HG03045 (cell line): Measurements from ENCODE around the gene AADAC.
"Not testable (repeated sequence)": the region's sequence is repeated elsewhere in the genome, so short reads cannot be mapped to it uniquely, and the experiment has no call there.

Experiments
- ATAC-seq: cut with Tn5 transposase; IDR thresholded peaks from one replicate; pipeline ENCODE4 v1.9.1; 2021; ENCODE audit warnings: mild to moderate bottlenecking, moderate library complexity; ENCODE audit not compliant: unreplicated experiment

The AADAC gene, protein sequence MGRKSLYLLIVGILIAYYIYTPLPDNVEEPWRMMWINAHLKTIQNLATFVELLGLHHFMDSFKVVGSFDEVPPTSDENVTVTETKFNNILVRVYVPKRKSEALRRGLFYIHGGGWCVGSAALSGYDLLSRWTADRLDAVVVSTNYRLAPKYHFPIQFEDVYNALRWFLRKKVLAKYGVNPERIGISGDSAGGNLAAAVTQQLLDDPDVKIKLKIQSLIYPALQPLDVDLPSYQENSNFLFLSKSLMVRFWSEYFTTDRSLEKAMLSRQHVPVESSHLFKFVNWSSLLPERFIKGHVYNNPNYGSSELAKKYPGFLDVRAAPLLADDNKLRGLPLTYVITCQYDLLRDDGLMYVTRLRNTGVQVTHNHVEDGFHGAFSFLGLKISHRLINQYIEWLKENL

DNA sequence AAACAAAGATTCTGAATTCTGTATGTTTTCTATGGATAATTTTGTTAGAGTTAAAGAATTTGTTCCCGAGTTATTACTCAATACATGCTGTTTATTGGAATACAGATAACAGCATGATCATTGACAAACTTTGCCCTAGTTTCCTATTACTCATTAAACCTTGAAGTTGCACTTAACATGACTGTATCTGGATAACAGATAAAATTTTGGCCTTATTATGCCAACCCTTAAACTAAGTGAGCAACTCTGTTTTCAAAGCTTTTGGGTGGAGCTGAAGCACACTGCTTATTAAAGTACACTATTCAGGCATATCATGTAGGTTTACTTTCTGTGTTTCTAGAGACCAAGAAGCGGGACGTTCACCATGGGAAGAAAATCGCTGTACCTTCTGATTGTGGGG is at the start of gene AADAC:
Gene AADAC, plus strand, starts transcription at position 318 of the 400 bp plus-strand sequence. Its CDS starts 47 bp downstream, at position 365.
- ATAC-seq: no peak

DNA sequence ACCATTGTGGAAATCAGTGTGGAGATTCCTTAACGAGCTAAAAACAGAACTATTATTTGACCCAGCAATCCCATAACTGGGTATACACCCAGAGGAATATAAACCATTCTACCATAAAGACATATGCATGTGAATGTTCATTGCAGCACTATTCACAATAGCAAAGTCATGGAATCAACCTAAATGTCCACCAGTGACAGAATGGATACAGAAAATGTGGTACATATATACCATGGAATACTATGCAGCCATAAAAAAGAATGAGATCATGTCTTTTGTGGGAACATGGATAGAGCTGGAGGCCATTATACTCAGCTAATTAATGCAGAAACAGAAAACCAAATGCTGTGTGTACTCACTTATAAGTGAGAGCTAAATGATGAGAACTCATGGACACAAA is 49.2 kb upstream of the AADAC start:
- ATAC-seq: not testable (repeated sequence)

DNA sequence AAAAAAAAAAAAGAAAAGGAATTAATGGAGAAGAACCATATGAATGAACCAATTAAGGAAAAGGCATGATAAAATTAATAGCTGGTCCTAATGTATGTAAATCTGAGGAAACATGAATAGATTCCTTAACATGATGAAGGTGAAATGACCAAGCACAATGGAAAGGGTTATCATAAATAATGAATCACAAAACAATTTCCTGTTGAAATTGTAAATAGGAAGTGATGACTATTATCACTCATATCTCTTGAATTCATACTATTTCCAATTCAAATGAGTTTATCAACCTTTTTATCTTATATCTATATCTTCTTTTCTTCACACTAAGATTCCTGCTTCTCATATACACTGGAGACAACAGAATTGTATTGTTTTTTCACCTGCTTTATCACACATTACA is 48.2 kb upstream of the AADAC start:
- no peak for ATAC-seq

DNA sequence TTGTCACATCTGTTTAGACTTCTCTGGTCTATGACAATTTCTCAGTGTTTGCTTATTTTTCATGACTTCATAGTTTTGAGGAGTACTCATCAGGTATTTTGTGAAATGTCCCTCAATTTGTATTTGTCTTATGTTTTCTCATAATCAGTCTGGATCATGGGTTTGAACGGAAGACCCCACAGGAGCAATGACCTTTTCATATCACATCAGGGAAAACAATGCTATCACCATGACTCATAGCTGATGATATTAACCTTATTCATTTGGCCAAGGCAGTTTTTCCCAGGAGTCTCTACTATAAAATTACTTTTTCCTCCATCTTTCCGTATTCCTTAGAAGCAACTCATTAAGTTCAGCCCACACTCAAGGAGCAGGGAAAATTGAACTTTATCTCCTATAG is 47.5 kb upstream of the AADAC start:
- ATAC-seq: no peak

DNA sequence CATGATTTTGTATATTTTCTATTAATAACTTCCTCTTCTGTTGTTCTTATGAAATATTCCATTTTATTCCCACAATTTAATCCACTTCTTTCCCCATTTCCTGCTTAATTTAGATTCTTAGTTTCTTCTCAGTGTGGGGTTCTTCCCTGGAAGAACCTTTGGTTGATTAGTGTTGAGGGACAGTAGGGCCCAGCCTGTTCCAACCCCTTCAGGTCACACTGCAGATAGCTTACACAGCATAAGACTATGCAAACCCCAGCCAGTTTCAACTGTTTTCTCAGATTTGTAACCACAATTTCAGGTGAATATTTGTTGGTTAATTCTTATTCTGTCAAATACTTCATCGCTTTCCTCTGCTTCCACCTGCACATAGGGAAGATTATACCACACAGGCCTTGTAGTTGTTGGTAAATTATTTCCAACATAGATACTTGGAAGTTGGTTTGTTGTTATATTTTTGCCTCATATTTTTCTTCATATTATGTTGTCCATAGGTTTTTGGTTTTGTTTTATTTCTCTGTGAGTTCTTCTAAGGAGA is 45.5 kb upstream of the AADAC start:
- no peak for ATAC-seq

DNA sequence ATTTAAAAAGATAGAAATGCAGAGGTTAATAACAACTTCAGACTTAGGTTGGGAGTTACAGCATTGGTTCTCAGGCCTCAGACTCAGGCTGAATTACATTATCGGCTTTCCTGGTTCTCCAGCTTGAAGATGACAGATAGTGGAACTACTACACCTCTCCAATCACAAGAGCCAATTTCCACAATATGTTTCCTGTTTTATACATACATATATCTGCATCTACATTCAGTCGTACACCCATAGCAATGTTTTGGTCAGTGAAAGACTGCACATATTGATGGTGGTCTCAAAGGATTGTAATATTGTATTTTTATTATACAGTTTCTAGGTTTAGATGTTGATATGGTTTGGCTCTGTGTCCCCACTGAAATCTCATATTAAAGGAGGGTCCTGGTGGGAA is 44.7 kb upstream of the AADAC start:
- ATAC-seq: no peak

DNA sequence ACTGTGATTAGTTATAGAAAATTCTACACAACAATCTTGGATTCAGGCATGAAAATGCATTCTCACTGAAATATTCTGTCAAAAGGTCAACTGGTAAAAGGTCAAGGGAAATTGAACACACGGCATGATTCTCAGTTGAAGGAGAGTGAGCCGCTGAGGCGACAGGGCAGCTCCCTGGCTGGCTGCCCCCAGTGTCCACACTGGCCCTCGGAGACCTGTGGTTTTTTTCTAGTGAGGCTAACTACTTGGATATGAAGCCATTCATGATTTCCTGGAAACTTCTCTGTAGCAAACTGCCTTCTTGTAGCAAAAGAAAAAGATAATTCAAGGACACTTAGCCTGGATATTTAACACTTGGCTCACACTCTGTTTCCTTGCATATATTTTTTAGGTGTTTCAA is 43.0 kb upstream of the AADAC start:
- ATAC-seq: no peak

DNA sequence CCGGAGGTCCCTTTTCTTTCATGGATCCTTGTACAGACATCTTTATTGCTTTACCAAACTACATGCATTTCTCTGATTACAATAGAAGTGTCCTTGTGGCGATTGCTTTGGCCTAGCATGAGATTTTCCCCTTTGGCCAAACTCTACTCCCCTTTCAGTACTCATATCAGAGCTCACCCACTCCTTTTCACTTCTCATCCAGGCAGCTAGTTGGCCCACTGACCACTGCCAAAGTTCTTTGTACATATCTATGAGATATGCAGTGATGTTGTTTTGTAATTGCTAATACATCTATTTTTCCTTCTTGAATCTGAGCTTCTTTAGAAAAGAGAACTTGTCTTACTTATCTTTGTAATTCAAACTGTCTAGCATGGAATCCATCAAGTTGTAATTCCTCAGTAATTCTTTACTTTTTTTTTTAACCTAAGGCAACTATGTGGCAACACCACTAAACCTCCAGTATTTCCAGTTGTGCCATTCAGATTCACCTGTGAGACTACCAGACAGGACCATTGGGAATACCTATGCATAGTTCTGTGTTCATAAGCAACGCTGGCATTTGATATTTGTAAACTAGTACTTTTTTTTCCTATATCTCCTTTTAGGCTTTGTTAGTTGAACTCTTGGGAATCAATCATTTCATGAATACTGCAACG is 41.0 kb upstream of the AADAC start:
- ATAC-seq: no peak

DNA sequence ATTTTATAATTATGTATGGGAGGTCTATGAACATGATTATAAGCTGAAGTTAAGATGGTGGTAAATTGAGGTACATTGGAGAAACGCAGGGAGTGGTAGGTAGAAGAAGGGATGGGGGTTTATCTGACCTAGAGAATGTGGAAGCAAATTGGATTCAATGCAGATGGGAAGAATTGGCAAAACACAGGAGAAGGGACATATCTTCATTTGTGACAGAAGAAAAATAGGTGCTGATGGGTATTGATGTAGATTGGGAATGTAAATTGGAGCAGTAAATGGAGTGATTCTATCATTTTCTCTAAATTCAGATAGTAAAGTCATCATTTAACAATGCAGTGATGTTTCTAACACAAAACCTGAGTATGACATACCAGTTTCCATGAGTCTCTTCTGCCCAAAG is 39.7 kb upstream of the AADAC start:
- no peak for ATAC-seq

DNA sequence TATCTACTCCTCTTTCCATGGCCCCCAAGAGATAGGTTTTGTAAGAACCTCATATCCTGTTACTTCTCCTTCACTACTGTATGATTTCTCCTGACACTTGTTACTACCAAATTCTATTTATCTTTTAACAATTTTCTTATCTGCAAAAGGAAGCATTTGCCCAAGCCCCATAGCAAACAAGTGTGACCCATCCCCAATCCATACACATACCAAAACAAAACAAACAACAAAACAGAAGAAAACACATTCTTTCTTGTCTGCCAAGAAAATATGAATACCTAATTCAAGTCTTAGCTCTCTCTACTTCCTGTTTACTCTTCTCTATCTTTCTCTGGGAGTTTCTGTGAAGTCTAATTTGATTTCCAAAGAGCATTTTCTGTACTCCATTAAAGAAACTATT is 39.0 kb upstream of the AADAC start:
- ATAC-seq: no peak

DNA sequence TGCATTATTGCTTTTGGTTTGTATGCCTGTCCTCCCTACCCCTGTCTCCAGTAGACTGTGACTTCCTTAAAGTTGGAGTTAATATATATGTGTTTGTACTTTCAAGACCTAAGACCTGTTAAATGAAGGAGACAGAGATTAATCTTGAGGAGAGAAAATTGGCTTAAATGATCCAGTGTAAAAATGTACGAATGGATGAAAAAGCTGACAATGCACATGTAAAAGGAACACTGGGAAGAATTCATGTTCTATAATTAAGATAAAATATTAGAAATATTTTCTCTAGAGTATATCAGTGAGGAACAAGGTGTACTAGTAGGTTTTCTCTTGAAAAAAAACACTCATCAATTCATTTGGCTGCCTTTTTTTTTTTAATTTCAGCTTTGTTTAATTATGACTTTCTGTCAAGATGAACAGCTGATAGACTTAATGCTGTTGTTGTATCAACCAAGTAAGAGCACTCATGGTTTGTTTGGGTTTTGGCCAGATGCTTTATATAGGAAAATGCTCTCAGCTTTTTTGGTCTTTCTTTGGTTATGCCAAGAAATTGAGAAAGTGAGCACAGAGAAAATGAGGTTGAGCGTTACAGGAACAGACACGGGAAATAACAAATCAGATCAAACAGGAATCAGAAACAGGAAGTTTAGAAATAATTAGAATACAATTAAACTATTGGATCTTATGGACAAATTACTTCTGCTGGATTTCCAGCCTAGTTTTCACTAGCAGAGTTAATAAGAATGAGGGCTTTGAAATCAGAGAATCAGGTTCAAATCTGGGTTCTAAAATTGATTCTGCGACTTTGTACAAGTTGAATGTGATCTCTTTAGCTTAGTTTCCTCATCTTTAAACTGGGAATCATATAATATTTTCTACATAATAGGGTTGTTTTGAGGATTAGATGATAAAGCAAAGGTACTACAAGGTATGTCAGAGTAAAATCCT is 38.3 kb upstream of the AADAC start:
- no peak for ATAC-seq

DNA sequence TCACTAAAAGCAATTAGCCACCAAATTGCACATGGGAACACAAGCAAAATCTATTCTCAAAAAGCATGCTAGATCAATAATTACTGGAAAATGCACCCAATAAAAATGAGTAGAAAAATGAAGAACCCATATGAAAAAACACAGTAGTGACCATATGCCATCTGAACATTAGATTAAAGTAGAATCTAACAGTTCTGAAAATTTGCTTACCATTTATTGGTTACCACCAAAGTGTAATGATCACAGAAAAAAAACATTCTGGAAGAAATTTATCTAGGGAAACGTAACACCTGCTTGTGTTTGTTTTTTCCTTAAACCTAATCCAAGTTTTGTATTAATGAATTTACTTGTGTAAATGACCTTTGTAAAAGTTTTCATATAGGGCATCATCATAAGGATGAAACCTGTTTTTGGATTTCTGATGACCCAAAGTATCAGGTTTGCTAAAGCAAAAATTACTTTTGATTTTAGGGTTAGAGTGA is 37.6 kb upstream of the AADAC start:
- ATAC-seq: no peak

DNA sequence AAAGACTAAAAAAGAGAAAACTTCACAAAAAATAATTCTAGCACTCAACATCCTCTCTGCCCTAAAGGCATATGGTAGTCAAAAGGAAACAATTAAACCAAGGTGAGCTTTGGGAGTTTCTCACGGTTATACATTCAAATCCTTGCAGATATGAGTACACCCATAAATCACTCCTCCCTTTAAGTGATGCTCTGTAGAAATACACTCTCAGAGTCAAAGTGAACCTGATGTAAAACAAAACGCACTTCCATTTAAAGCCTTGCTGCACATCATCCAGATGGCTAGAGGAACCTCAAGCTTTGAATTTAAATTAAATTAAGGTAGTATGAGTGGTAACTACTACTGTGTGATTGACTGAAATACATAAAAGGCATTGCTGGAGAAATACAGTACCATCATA is 36.0 kb upstream of the AADAC start:
- no peak for ATAC-seq

DNA sequence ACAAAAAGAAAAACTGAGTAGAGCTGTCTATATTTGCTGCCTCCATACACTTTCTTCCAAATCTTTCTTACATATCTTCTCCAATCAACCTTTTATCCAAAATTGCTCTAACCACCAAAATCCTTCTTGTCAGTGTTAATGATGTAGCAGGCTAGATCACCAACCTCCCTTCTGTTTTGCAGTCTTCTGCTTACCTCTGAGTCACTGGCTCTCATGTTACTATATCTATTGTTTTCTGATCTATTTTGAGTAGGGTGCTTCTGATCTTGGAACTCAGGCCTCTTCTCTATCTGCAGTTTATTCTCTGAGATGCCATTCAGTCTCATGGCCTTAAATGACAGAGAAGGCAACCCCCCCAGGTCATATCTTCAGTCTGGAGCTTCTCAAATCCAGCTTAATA is 26.3 kb upstream of the AADAC start:
- ATAC-seq: no peak

DNA sequence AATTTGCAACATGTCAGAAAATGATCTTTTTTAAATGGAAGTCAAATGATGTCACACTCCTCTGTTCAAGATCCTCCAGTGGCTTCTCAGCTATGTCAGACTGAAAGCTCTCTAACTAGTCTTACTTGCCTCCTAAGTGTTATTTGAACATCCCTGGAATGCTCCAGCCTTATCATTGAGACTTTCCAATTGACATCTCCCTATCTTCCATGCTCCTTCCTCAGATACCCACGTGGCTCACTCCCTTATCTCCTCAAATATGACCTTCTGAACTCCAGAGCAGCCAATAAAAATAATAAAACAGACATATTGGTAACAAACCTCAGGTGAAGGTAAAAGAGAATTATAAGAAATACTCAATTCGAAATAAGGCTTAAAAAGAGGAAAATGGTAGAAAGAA is 25.5 kb upstream of the AADAC start:
- ATAC-seq: no peak

DNA sequence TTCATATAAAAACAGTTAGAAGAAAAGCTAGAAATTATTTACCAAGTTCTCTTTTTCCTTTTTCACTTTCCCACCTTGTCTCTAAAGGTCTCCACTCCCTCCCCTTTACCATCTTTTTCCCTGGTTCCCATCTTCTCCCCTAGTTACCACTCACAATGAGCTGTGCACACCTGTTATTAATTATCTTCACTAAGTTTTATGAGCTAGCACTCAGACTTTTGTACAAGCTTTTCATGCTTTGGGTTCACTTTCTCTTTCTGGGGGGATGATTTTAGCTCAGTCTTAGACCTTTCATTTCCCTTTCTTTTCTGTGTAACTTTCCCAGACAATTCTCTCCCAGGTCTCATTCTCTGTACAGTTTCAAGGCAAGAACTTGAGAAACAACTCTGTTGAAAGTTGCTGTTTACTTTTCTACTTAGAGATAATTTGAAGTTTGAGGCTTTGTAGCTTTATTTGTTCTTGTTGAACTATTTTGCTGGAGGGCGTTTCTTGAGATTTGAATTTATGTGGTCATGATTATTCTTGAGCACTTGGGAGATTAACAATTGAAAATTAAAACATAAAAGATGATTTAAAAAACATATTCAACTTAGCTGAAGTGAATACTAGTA is 24.0 kb upstream of the AADAC start:
- ATAC-seq: no peak

DNA sequence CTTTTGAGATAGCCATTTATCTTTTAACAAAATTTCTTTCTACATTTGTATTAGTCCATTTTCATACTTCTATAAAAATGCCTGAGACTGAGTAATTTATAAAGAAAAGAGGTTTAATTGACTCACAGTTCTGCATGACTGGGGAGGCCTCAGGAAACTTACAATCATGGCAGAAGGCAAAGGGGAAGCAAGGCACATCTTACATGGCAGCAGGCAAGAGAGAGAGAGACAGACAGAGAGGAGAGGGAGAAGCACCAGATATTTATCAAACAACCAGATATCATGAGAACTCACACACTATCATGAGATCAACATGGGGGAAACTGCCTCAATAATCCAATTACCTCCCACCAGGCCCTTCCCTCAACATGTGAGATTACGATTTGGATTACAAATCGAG is 23.2 kb upstream of the AADAC start:
- not testable (repeated sequence) for ATAC-seq

DNA sequence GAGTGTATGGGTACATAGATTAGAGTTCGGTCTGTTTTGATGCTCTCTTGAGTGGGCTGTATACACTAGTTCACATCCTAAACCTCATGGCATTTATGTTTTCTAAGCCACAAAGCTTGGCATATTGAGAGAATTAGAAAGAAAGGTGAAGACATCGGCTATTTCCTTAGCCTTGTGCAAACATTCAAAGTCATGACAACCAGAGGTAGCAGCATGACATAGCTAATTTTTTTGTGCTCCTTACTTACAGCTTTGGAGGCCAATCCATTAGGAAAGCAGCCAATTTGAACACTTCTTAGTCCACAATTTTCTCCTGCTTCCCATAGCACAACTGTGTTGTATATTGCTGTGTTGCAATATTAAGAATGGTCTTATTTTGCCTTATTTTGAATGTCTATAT is 21.5 kb upstream of the AADAC start:
- no peak for ATAC-seq

DNA sequence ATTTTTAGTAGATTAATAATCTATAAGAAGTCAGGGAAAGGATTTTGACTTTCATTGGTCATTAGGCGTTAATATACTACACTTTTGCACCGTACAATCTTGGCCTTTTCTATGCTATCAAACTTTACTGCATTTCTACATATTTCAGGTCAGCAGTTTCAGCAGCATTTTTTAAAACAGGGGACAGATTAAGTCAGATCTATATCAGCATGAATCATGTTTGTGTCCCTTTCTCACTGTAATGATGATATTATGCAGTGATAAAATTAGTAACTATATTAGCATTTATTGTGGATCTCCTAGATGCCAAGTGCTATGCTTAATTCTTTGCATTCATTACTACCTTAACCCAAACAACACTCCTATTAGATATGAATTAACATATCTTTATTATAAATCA is 20.3 kb upstream of the AADAC start:
- ATAC-seq: no peak

DNA sequence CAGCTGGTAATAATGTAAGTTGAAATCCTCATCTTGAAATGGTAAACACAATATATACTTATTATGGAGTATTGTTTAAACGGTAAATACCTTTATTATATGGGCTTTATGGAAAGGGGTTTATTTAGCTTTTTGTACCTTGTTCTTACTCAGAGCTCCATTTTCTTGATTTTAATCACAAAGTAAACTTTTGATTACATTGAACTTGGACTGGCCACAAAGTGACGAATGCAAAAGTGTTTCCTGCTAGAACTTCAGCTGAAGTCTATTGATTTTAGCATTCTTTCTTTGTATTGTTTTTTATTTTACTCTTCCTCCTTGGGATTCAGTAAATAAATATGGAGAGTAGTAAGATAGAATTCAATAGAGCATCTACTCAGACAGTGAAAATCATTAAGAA is 19.8 kb upstream of the AADAC start:
- no peak for ATAC-seq

DNA sequence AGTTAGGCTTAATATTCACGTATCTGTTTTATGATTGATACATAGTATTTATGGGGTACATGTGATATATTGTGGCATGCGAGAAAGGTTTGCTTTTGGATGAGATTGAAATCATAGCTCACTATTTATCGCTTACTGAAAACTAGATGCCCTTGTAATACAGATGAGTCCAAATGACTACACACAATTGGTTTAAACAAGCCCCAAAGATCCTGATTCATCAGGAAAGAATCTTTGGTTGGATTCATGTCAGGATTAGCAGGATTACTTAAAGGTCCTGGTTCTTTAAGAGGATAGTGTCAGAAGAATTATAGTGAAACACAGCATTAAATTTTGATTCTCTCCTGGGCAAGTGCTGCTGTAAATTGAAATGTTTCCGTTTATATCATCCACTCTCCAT is 18.6 kb upstream of the AADAC start:
- no peak for ATAC-seq
